Natural killer cell (primary cell): ENCODE results near the gene EXOC3L1. TPM values are rescaled to one million over a fixed set of nuclear protein-coding genes. Genes with fewer than 3 reads are reported as not detected.
A peak's percentile ranks its signal among the peaks of the same experiment; 100 is the strongest.

ENCODE experiments used
- ATAC-seq, 3 donors: fragments of 150-1000 bp in 2 of 3; fragments of 200-7000 bp in 1 of 3; cut with Tn5 transposase; 1 replicate in 1 of 3; 2 replicates in 2 of 3; pipeline ENCODE4 v1.10.0; 2021; ENCODE audit warnings: mild to moderate bottlenecking in 2 of 3, moderate library complexity in 2 of 3
- DNase-seq, 2 donors: peaks; one replicate each; pipeline versions ENCODE4 v3.0.0 to v3.0.0-alpha.2; 2013 to 2021; ENCODE audit warnings: mixed read lengths in 1 of 2
- H3K27ac ChIP-seq: one replicate; pipeline ENCODE4 v1.5.1; 2013; ENCODE audit warnings: mild to moderate bottlenecking, low read length
- H3K27me3 ChIP-seq: one replicate; pipeline ENCODE4 v1.6.1; 2013; ENCODE audit warnings: low read length; ENCODE audit not compliant: control insufficient read depth, insufficient read depth
- H3K36me3 ChIP-seq: one replicate; pipeline ENCODE4 v1.6.1; 2013; ENCODE audit warnings: low read length; ENCODE audit not compliant: control insufficient read depth, insufficient read depth
- H3K4me1 ChIP-seq: one replicate; pipeline ENCODE4 v1.6.1; 2013; ENCODE audit warnings: low read length; ENCODE audit not compliant: control insufficient read depth, insufficient read depth
- H3K4me3 ChIP-seq: one replicate; pipeline ENCODE4 v1.5.1; 2013; ENCODE audit warnings: low read length
- H3K9me3 ChIP-seq: one replicate; pipeline ENCODE4 v1.6.1; 2013; ENCODE audit warnings: low read length; ENCODE audit not compliant: control insufficient read depth, insufficient read depth
- H3K27ac Mint-ChIP-seq, 2 donors: one replicate each; pipeline ENCODE4 v1.8.0; 2022; ENCODE audit warnings: mild to moderate bottlenecking in 2 of 2, mixed read lengths in 2 of 2, moderate library complexity in 1 of 2
- H3K27me3 Mint-ChIP-seq, 2 donors: one replicate each; pipeline ENCODE4 v1.8.0; 2022; ENCODE audit warnings: low read depth in 2 of 2, mixed read lengths in 2 of 2
- H3K36me3 Mint-ChIP-seq: one replicate; pipeline ENCODE4 v1.8.0; 2022; ENCODE audit warnings: mixed read lengths
- H3K4me1 Mint-ChIP-seq, 2 donors: one replicate each; pipeline ENCODE4 v1.8.0; 2022; ENCODE audit warnings: mixed read lengths in 2 of 2
- H3K4me3 Mint-ChIP-seq: one replicate; pipeline ENCODE4 v1.8.0; 2022; ENCODE audit warnings: mild to moderate bottlenecking, moderate library complexity, mixed read lengths
- H3K9me3 Mint-ChIP-seq, 2 donors: one replicate each; pipeline ENCODE4 v1.8.0; 2022; ENCODE audit warnings: mixed read lengths in 2 of 2
- WGBS: methylation state at CpG from one replicate; pipeline ENCODE4 v1.1.7; 2013; ENCODE audit warnings: missing lambda C conversion rate; ENCODE audit not compliant: insufficient coverage; 5-methylcytosine and 5-hydroxymethylcytosine counted together
- intact Hi-C: fragments of 100-400 bp; cut with micrococcal nuclease; formaldehyde crosslinking; loops from one replicate; pipeline ENCODE4 v1.14.2; 2022
- total RNA-seq, 4 donors: library from RNA; stranded (reverse); fragments of 120-200 nt in 1 of 4; gene quantifications; one replicate each; pipeline versions ENCODE4 v1.2.3 to v1.2.4, GENCODE V29; 2013 to 2022
- TF ChIP-seq, protein P1 (sequence below): fragments of 200-600 bp; IDR thresholded peaks from one replicate; pipeline ENCODE4 v1.8.0; 2022; ENCODE audit warnings: antibody characterized with exemption

EXOC3L1 gene
- total RNA-seq, 3 donors from 2014 or later (not counting 1 experiment from before 2014, with no cell fraction given): not detected

DNA sequence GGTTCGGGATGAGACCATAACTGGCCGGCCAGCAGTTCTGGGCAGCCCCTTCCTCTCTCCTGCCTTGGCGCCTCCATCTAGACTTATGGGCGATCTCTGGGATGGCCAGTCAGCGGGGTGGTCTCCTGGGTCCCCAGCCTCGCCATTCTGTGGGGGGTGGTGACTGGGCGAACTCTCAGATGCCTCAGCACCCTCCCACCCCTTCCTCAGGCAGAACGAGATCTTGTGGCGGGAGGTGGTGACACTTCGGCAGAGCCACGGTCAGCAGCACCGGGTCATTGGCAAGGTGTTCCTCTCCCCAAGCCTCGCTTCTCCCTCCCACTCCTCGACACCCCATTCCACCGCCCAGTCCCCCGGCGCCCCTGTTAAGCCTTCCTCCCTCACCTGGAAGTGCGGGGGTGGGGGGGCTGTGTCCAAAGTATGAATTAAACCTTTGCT lies 23.8 kb downstream of the EXOC3L1 start:
- DNase-seq (no peak), ATAC-seq (no peak)
- intact Hi-C loops: no loop called here
- no peaks in the 10 kb centered on the region for H3K9me3 Mint-ChIP-seq
- no peak overlapping the region for H3K27ac Mint-ChIP-seq
- Histone ChIP-seq H3K27me3 (peaks cover 77% of the 10 kb centered on the region), H3K27ac (no peak overlapping the region), H3K9me3 (no peaks in the 10 kb centered on the region), H3K36me3 (no peaks in the 10 kb centered on the region), H3K4me3 (no peak overlapping the region), H3K4me1 (peaks cover 56% of the 10 kb centered on the region)
- 27% methylated on average over 17 of the region's 18 CpGs for WGBS
- TF ChIP-seq, protein P1, sequence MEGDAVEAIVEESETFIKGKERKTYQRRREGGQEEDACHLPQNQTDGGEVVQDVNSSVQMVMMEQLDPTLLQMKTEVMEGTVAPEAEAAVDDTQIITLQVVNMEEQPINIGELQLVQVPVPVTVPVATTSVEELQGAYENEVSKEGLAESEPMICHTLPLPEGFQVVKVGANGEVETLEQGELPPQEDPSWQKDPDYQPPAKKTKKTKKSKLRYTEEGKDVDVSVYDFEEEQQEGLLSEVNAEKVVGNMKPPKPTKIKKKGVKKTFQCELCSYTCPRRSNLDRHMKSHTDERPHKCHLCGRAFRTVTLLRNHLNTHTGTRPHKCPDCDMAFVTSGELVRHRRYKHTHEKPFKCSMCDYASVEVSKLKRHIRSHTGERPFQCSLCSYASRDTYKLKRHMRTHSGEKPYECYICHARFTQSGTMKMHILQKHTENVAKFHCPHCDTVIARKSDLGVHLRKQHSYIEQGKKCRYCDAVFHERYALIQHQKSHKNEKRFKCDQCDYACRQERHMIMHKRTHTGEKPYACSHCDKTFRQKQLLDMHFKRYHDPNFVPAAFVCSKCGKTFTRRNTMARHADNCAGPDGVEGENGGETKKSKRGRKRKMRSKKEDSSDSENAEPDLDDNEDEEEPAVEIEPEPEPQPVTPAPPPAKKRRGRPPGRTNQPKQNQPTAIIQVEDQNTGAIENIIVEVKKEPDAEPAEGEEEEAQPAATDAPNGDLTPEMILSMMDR: no peak
- no peak overlapping the region for H3K4me3 Mint-ChIP-seq
- H3K36me3 Mint-ChIP-seq: no peaks in the 10 kb centered on the region
- peaks cover 11 to 28% of the 10 kb centered on the region in 2 donors for H3K4me1 Mint-ChIP-seq
- peaks cover 27 to 58% of the 10 kb centered on the region in 2 donors for H3K27me3 Mint-ChIP-seq

DNA sequence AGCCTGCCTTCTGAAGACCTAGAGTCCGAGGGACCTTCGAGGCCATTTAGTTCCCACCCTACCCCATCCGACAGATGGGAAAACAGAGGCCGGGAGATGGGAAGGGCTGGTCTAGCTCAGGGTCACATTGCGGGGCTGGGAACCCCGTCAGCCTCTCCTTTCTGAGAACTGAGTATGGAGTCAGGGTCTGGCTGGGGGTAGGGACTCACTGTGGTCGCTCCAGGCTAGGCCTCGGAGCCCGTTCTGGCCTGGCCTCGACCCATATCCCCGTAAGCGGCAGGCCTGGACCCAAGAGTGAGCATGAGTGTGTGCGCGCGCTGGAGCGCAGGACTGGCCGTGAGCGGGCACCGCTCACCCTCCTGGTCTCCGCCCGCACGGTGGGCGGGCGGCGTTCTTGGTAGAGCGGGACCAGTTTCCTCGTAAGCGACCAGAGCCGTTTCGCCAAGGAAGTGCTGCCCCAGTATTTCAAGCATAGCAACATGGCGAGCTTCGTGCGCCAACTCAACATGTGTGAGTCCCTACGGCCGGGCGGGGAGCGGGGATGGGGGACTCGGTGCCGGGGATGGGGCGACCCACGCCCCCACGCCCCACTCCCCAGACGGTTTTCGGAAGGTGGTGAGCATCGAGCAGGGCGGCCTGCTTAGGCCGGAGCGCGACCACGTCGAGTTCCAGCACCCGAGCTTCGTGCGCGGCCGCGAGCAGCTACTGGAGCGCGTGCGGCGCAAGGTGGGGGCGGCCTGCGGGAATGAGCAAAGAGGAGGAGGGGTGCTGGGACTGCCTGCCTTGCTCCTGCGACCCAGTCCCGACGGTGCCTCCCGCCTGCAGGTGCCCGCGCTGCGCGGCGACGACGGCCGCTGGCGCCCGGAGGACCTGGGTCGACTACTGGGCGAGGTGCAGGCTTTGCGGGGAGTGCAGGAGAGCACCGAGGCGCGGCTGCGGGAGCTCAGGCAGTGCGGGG lies 24.5 kb downstream of the EXOC3L1 start:
- intact Hi-C loops: no loop called here
- TF ChIP-seq, protein P1: no peak
- DNase-seq (no peak), ATAC-seq (no peak)
- Histone ChIP-seq H3K9me3 (no peaks in the 10 kb centered on the region), H3K36me3 (no peaks in the 10 kb centered on the region), H3K27me3 (peaks cover 73% of the 10 kb centered on the region), H3K4me3 (no peak overlapping the region), H3K27ac (no peak overlapping the region), H3K4me1 (peaks cover 57% of the 10 kb centered on the region)
- Mint-ChIP-seq H3K36me3 (no peaks in the 10 kb centered on the region), H3K9me3 (no peaks in the 10 kb centered on the region), H3K4me3 (peak overlapping the region; percentile 65), H3K4me1 (peaks cover 13 to 27% of the 10 kb centered on the region in 2 donors), H3K27me3 (peaks cover 22 to 55% of the 10 kb centered on the region in 2 donors), H3K27ac (no peak overlapping the region)
- 9% methylated on average over 85 of the region's 85 CpGs for WGBS

DNA sequence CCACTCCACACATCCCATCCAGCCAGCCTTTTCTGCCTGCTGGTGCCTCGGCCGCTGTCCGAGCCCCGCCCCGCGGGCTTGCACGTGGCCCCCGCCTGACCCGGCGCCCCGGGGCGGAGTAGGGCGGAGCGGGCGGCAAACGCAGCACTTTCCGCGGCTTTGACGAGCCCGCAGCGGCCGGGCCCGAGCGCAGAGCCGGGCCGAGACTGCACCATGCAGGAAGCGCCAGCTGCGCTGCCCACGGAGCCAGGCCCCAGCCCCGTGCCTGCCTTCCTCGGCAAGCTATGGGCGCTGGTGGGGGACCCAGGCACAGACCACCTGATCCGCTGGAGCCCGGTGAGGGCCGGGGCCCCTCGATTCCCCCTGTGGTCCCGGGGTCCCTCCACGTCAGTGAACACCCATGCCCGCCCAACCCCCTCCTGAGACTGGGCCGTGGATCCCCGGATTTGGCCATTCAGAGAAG lies 25.3 kb downstream of the EXOC3L1 start, which contains the start of gene HSF4:
Gene HSF4 (plus strand): TSS at position 147 of the 463 bp plus-strand sequence. CDS start 67 bp downstream, at position 214.
- WGBS: under 1% methylated on average over 40 of the region's 41 CpGs
- no peak within 1 kb of the TSS for H3K27ac Mint-ChIP-seq
- ATAC-seq: no peak
- H3K27me3 Mint-ChIP-seq: peaks cover 16 to 49% of the 10 kb centered on the region in 2 donors
- Histone ChIP-seq H3K27ac (no peak within 1 kb of the TSS), H3K27me3 (peaks cover 69% of the 10 kb centered on the region), H3K4me3 (no peak within 1 kb of the TSS), H3K36me3 (no peaks in the 10 kb centered on the region), H3K4me1 (peaks cover 54% of the 10 kb centered on the region), H3K9me3 (no peaks in the 10 kb centered on the region)
- TF ChIP-seq, protein P1: no peak
- intact Hi-C loops: no loop called here
- H3K9me3 Mint-ChIP-seq: no peaks in the 10 kb centered on the region
- peak within 1 kb of the TSS; percentile 65 for H3K4me3 Mint-ChIP-seq
- no peaks in the 10 kb centered on the region for H3K36me3 Mint-ChIP-seq
- DNase-seq: no peak
- peaks cover 7 to 20% of the 10 kb centered on the region in 2 donors for H3K4me1 Mint-ChIP-seq
